Ishikawa (cell line): ENCODE measurements around the gene ST8SIA1.

Experiments
- CREB1 ChIP-seq: IDR thresholded peaks from 2 replicates; pipeline ENCODE4 v1.6.1; 2012; ENCODE audit warnings: low read depth
- USF1 ChIP-seq: IDR thresholded peaks from 2 replicates; pipeline ENCODE4 v1.6.1; 2012

- no peak for TF ChIP-seq CREB1
- no peak for TF ChIP-seq USF1
Observed at GRCh38 chr12:22231836-22232235, 102.7 kb downstream of the ST8SIA1 start.
